ENCODE data around the gene PBX4. TPM values are rescaled to one million over a fixed set of nuclear protein-coding genes. Genes with fewer than 3 reads are reported as not detected.

Gene PBX4
- polyA plus RNA-seq, 1 experiment, result 0.63 TPM

DNA sequence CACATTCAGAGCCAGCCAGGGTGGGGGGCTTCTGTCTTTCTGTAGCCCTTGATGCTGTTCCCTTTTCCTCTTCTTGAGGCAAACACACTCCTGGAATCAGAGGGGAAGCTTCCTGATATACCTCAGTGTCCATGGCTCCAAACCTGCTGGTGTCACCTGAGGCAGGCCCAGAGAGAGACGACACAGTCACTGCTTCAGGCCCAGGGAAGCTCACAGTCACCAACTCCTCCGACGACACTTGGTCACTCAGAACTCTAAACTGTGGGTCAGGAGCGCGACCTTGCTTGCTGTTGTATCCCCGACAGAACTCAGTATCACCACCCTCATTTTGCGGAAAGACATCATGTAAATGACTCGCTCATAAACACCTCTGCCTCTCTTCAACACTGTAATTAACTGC, 43.9 kb upstream of the PBX4 start:
- H3K4me3 ChIP-seq (ENCODE audit: low read depth, low read length), result peak overlapping the region; percentile 100
- TF ChIP-seq CTCF (IDR thresholded peaks at IDR 0.05; ENCODE audit: low read depth, low read length), result no peak
- CTCF ChIA-PET, result interaction anchor here (0.6 to 3.0 kb wide), 3 partner anchors 18 to 130 kb away, joined by 3 to 8 read pairs (median 6); partner anchors contain the start of gene GMIP
- no peak overlapping the region for H3K27ac ChIP-seq (ENCODE audit: low read depth, low read length)
- POLR2A ChIA-PET, result no interaction called here
- no peak for DNase-seq (ENCODE audit: low read depth, low spot score)
- H3K27me3 ChIP-seq (ENCODE audit: control insufficient read depth, insufficient read depth, low read length), result no peaks in the 10 kb centered on the region
- peaks cover 12% of the 10 kb centered on the region; the same call in 1 of the 2 replicates for H3K9me3 ChIP-seq (ENCODE audit: control insufficient read depth, insufficient read depth, low read length)

GRCh38 chr19:19661675-19662251, 43.3 kb upstream of the PBX4 start:
- ChIA-PET POLR2A (no interaction called here), CTCF (interaction anchor here (0.6 to 3.0 kb wide), 3 partner anchors 18 to 130 kb away, joined by 3 to 8 read pairs (median 6); partner anchors contain the start of gene GMIP)
- no peak for TF ChIP-seq CTCF (IDR thresholded peaks at IDR 0.05; ENCODE audit: low read depth, low read length)
- Histone ChIP-seq H3K4me3 (ENCODE audit: low read depth, low read length) (no peak overlapping the region), H3K9me3 (ENCODE audit: control insufficient read depth, insufficient read depth, low read length) (peaks cover 12% of the 10 kb centered on the region; the same call in 1 of the 2 replicates), H3K27ac (ENCODE audit: low read depth, low read length) (no peak overlapping the region), H3K27me3 (ENCODE audit: control insufficient read depth, insufficient read depth, low read length) (no peaks in the 10 kb centered on the region)
- DNase-seq (ENCODE audit: low read depth, low spot score), result no peak

DNA sequence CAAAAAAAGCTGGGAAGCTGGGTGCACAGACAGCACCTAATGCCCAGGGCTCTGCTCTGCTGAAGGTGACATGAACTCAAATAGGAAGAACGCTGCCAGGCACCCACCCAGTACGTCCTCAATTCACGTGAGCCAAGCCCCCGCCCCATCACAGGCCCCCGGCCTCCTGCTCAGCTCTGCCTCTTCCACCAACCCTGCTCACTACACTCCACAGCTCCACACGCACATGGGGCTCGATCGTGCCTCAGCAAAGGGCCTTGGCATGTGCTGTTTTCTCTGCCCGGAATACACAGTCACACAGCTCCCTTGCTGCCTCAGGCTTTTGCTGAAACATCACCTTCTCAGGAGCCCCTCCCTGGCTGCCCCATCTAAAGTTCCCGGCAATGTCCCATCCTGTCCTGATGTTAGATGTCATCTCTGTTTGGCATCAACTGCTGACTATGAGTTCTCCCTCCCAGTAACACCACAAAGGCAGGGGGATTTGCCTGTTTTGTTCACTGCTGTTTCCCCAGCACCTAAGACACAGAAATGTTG, 42.7 kb upstream of the PBX4 start:
- no peaks in the 10 kb centered on the region for H3K27me3 ChIP-seq (ENCODE audit: control insufficient read depth, insufficient read depth, low read length)
- ChIA-PET CTCF (interaction anchor here (1.4 to 3.0 kb wide), 2 partner anchors 17 to 129 kb away, joined by 6 to 8 read pairs; partner anchors contain the start of gene GMIP), POLR2A (no interaction called here)
- no peak overlapping the region for H3K4me3 ChIP-seq (ENCODE audit: low read depth, low read length)
- DNase-seq (ENCODE audit: low read depth, low spot score), result no peak
- no peak overlapping the region for H3K27ac ChIP-seq (ENCODE audit: low read depth, low read length)
- TF ChIP-seq CTCF (IDR thresholded peaks at IDR 0.05; ENCODE audit: low read depth, low read length), result no peak
- peaks cover 12% of the 10 kb centered on the region; the same call in 1 of the 2 replicates for H3K9me3 ChIP-seq (ENCODE audit: control insufficient read depth, insufficient read depth, low read length)

DNA sequence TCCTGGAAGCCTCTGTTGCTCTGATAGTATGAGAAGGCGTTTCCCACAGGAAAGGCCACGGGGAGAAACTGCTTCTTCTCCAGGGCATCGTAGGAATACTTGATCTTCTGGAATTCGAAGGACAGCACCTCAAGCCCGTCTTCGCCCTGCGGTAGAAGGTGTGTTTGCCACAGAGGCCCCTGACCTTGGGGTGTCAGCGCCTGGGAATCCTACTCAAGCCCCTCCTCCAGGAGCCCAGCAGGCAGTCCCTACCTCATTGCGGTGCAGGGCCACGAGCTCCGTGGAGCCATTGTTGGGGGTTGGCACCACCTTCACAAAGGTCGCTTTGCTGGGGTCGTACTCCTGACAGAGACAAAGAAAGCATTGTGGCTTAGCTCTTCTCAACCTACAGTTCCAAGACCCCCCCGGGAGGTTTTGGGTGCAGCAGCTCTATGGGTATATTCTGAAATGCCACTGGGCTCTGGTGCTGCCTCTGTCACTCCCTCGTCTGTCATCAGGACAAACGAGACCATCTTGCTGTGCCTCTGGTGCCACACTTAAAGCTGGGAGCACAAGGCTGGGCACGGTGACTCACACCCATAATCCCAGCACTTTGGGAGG, 41.3 kb upstream of the PBX4 start:
- Histone ChIP-seq H3K27me3 (ENCODE audit: control insufficient read depth, insufficient read depth, low read length) (no peaks in the 10 kb centered on the region), H3K4me3 (ENCODE audit: low read depth, low read length) (no peak overlapping the region), H3K9me3 (ENCODE audit: control insufficient read depth, insufficient read depth, low read length) (peaks cover 9% of the 10 kb centered on the region; the same call in 1 of the 2 replicates), H3K27ac (ENCODE audit: low read depth, low read length) (no peak overlapping the region)
- CTCF ChIA-PET, result interaction anchor here (0.5 kb wide), 1 partner anchor 1066 kb away, joined by 3 read pairs; no protein-coding TSS in a partner anchor
- DNase-seq (ENCODE audit: low read depth, low spot score), result no peak
- no peak for TF ChIP-seq CTCF (IDR thresholded peaks at IDR 0.05; ENCODE audit: low read depth, low read length)
- POLR2A ChIA-PET, result no interaction called here

GRCh38 chr19:19657397-19657783, 38.9 kb upstream of the PBX4 start:
- DNase-seq (ENCODE audit: low read depth, low spot score), result no peak
- Histone ChIP-seq H3K9me3 (ENCODE audit: control insufficient read depth, insufficient read depth, low read length) (no peaks in the 10 kb centered on the region), H3K27me3 (ENCODE audit: control insufficient read depth, insufficient read depth, low read length) (no peaks in the 10 kb centered on the region), H3K27ac (ENCODE audit: low read depth, low read length) (no peak overlapping the region), H3K4me3 (ENCODE audit: low read depth, low read length) (no peak overlapping the region)
- TF ChIP-seq CTCF (IDR thresholded peaks at IDR 0.05; ENCODE audit: low read depth, low read length), result no peak
- ChIA-PET CTCF (no interaction called here), POLR2A (no interaction called here)

All from AG04450 (cell line).